ENCODE measurements around the gene NLRP7. TPM values are rescaled to one million over a fixed set of nuclear protein-coding genes. Genes with fewer than 3 reads are reported as not detected.

The NLRP7 gene
- total and polyA plus RNA-seq, 2 donors (not counting 1 experiment from before 2014, with no cell fraction given), result not detected

DNA sequence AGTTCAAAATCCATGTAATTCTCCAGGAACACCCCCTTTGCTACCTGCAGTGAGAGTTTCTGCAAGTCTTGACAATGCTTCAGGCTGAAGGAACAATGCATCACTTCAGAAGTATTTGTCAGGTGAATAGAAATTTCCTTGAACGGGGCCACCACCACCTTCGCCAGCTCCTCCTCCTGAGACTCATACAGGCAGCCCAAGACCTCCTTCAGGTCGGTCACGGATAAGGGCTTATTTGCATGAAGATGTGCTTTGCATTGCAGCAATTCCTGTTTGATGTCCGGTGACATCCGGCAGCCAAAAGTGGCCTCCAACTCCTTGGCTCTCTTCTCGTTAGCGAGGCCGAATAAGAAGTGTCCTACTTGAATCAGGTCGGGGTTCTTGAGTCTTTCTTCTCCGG is 8.4 kb downstream of the NLRP7 start:
- H4K20me1 ChIP-seq (ENCODE audit: control insufficient read depth, extremely low read depth, insufficient read depth, low read length), result no peaks in the 10 kb centered on the region
- H3K4me1 ChIP-seq (ENCODE audit: control insufficient read depth, extremely low read depth, insufficient read depth, low read length), result no peaks in the 10 kb centered on the region
- no peak overlapping the region for H3K4me2 ChIP-seq (ENCODE audit: extremely low read depth, insufficient read depth, low read length)
- H3K27me3 ChIP-seq (ENCODE audit: control insufficient read depth, insufficient read depth, low read length), result no peaks in the 10 kb centered on the region
- H3K9ac ChIP-seq (ENCODE audit: insufficient read depth, low read length), result no peak overlapping the region
- no peak for DNase-seq (ENCODE audit: low read depth in 2 of 2)
- TF ChIP-seq, protein P1, sequence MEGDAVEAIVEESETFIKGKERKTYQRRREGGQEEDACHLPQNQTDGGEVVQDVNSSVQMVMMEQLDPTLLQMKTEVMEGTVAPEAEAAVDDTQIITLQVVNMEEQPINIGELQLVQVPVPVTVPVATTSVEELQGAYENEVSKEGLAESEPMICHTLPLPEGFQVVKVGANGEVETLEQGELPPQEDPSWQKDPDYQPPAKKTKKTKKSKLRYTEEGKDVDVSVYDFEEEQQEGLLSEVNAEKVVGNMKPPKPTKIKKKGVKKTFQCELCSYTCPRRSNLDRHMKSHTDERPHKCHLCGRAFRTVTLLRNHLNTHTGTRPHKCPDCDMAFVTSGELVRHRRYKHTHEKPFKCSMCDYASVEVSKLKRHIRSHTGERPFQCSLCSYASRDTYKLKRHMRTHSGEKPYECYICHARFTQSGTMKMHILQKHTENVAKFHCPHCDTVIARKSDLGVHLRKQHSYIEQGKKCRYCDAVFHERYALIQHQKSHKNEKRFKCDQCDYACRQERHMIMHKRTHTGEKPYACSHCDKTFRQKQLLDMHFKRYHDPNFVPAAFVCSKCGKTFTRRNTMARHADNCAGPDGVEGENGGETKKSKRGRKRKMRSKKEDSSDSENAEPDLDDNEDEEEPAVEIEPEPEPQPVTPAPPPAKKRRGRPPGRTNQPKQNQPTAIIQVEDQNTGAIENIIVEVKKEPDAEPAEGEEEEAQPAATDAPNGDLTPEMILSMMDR (conservative IDR thresholded peaks at IDR 0.05 in 1 of 2, IDR thresholded peaks at IDR 0.05 in 1 of 2; ENCODE audit: low read depth in 1 of 2, low read length in 2 of 2), result no peak
- TF ChIP-seq EZH2 (IDR thresholded peaks at IDR 0.05; ENCODE audit: low read length, missing control alignments), result no peak
- no peaks in the 10 kb centered on the region for H3K79me2 ChIP-seq (ENCODE audit: control insufficient read depth, insufficient read depth, low read length)
- no peak overlapping the region for H2AFZ ChIP-seq (ENCODE audit: low read length)
- no peaks in the 10 kb centered on the region for H3K36me3 ChIP-seq (ENCODE audit: control insufficient read depth, insufficient read depth, low read length)
- no peak overlapping the region for H3K4me3 ChIP-seq (replicated peaks in 1 of 4; ENCODE audit: control extremely low read depth in 1 of 4, insufficient read depth in 1 of 4, low read depth in 3 of 4, low read length in 4 of 4)
- no peak overlapping the region for H3K27ac ChIP-seq (ENCODE audit: insufficient read depth, low read length)
- H3K9me3 ChIP-seq (ENCODE audit: control insufficient read depth, insufficient read depth, low read depth, low read length), result no peaks in the 10 kb centered on the region

DNA sequence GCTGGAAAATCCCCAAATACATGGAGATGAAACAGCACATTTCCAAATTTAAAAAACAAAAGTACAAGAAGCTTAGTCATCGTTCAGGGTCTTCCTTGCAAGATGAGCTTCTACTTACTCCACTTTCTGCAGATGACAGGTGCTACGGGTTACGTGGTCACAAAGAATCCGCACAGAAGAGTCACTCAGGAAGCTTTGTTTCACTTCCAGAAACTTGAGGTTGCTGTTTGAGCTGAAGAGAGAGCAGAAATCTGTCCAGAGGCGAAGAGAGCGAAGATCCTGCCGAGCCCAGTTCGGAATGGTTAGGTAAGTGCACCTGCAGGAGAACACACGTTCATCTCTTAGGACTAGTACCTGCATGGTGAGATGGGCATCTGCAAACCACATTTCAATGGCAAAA is 9.4 kb downstream of the NLRP7 start:
- no peaks in the 10 kb centered on the region for H3K79me2 ChIP-seq (ENCODE audit: control insufficient read depth, insufficient read depth, low read length)
- TF ChIP-seq, protein P1 (conservative IDR thresholded peaks at IDR 0.05 in 1 of 2, IDR thresholded peaks at IDR 0.05 in 1 of 2; ENCODE audit: low read depth in 1 of 2, low read length in 2 of 2), result no peak
- TF ChIP-seq EZH2 (IDR thresholded peaks at IDR 0.05; ENCODE audit: low read length, missing control alignments), result no peak
- no peak overlapping the region for H3K4me2 ChIP-seq (ENCODE audit: extremely low read depth, insufficient read depth, low read length)
- H3K4me3 ChIP-seq (replicated peaks in 1 of 4; ENCODE audit: control extremely low read depth in 1 of 4, insufficient read depth in 1 of 4, low read depth in 3 of 4, low read length in 4 of 4), result no peak overlapping the region
- no peak overlapping the region for H3K27ac ChIP-seq (ENCODE audit: insufficient read depth, low read length)
- H3K9me3 ChIP-seq (ENCODE audit: control insufficient read depth, insufficient read depth, low read depth, low read length), result no peaks in the 10 kb centered on the region
- no peaks in the 10 kb centered on the region for H3K36me3 ChIP-seq (ENCODE audit: control insufficient read depth, insufficient read depth, low read length)
- H4K20me1 ChIP-seq (ENCODE audit: control insufficient read depth, extremely low read depth, insufficient read depth, low read length), result no peaks in the 10 kb centered on the region
- H3K27me3 ChIP-seq (ENCODE audit: control insufficient read depth, insufficient read depth, low read length), result no peaks in the 10 kb centered on the region
- H2AFZ ChIP-seq (ENCODE audit: low read length), result no peak overlapping the region
- no peaks in the 10 kb centered on the region for H3K4me1 ChIP-seq (ENCODE audit: control insufficient read depth, extremely low read depth, insufficient read depth, low read length)
- no peak for DNase-seq (ENCODE audit: low read depth in 2 of 2)
- no peak overlapping the region for H3K9ac ChIP-seq (ENCODE audit: insufficient read depth, low read length)

DNA sequence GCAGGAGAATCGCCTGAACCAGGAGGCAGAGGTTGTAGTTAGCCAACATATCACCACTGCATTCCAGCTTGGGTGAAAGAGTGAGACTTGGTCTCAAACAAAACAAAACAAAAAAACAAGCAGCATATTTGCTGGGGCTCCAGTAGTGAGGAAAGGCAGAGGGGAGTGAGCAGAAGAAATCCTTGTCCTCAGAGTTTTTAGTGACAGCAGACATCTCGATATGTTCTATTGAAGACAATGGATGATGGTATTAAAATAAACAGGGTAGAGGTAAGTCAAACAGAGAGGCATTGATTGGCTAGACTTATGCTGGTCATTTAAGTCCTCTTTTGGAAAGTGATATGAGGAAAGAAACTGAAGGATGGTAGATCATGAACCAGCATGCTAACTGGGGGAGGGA is 19.0 kb downstream of the NLRP7 start:
- Histone ChIP-seq H3K4me3 (replicated peaks in 1 of 4; ENCODE audit: control extremely low read depth in 1 of 4, insufficient read depth in 1 of 4, low read depth in 3 of 4, low read length in 4 of 4) (no peak overlapping the region), H2AFZ (ENCODE audit: low read length) (no peak overlapping the region), H4K20me1 (ENCODE audit: control insufficient read depth, extremely low read depth, insufficient read depth, low read length) (no peaks in the 10 kb centered on the region), H3K4me1 (ENCODE audit: control insufficient read depth, extremely low read depth, insufficient read depth, low read length) (no peaks in the 10 kb centered on the region), H3K9me3 (ENCODE audit: control insufficient read depth, insufficient read depth, low read depth, low read length) (no peaks in the 10 kb centered on the region), H3K27me3 (ENCODE audit: control insufficient read depth, insufficient read depth, low read length) (no peaks in the 10 kb centered on the region), H3K36me3 (ENCODE audit: control insufficient read depth, insufficient read depth, low read length) (no peaks in the 10 kb centered on the region), H3K9ac (ENCODE audit: insufficient read depth, low read length) (no peak overlapping the region), H3K4me2 (ENCODE audit: extremely low read depth, insufficient read depth, low read length) (no peak overlapping the region), H3K27ac (ENCODE audit: insufficient read depth, low read length) (no peak overlapping the region), H3K79me2 (ENCODE audit: control insufficient read depth, insufficient read depth, low read length) (no peaks in the 10 kb centered on the region)
- TF ChIP-seq EZH2 (IDR thresholded peaks at IDR 0.05; ENCODE audit: low read length, missing control alignments), result no peak
- TF ChIP-seq, protein P1 (conservative IDR thresholded peaks at IDR 0.05 in 1 of 2, IDR thresholded peaks at IDR 0.05 in 1 of 2; ENCODE audit: low read depth in 1 of 2, low read length in 2 of 2), result no peak
- DNase-seq (ENCODE audit: low read depth in 2 of 2), result peak in 1 of 2 donors; percentile 2
